ENCODE measurements around the gene TLCD3B.
A peak's percentile ranks its signal among the peaks of the same experiment; 100 is the strongest.
"Not testable (repeated sequence)": the region's sequence is repeated elsewhere in the genome, so short reads cannot be mapped to it uniquely, and the experiment has no call there.

Gene TLCD3B

DNA sequence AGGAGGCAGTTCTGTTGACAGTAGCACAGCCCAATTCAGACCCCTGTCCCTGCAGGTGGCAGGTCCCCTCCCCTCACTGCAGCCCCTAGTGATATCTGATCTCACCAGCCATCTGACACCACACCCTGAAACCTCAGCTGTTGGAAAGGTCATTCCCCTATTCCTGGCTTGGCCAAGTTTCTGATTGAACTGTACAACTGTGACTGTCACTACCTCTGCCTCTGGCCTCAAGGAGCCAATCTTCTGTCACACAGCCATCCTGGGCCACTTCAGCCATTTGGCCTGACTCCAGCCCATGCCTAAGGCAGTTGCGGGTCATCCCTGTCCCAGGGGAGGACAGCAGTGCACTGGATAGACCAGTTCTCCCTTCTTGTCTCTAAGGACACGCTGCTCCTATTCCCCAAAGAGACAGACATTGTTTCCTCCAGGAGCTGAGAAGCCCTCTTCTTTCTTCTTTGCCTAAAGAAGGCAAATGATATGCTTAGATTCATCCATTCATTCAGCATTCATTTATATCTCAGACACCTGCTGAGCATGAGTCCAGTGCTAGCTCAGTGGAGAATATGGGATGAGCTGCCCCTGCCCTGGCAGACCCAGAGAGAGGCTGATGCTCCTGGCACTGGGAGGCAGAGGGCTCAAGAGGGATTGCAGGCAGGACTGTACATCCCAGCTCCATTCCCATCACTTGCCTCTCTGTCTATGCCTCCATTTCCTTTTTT is 29.9 kb upstream of the TLCD3B start:
- no peak for DNase-seq (ENCODE audit: low spot score)

DNA sequence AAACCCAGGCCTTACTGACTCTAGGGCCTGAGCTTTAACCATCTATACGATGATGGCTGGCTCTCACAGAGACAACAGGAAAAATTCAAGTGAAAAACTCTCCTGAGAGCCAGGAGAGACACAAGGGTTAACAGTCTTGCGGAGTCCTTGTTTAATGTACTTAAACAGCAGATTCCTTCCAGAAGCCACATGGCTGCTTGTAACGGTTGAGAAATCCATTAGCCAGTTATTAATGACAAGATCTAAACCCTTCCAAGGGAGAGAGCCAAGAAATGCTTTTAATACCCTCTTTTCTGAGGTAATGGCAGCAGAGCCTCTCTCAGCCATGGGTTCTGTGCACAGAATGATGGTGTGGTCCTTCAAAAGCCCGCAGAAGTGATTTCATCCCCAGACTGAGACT is 29.3 kb upstream of the TLCD3B start:
- no peak for DNase-seq (ENCODE audit: low spot score)

GRCh38 chr16:30054959-30055553 is 24.0 kb upstream of the TLCD3B start:
- peak; percentile 75 for DNase-seq (ENCODE audit: low spot score)

DNA sequence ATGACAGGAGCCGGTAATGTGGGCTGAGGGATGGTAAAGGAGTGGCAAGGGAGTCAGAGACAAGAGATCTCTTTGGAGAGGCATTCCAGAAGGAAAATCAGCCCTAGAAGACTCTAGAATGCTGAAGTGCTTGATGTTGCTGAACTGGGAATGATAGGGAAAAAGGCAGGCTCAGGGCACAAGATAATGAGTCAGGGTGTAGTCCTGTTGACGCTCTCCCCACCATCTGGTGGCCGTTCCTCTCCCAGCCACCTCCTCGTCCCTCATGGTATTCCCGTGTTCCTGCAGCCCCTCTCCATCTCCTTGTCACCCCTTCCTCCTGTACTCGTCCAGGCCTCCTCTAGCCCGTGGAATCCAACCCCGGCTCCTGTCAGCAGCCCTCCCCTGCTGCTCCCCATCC is 23.4 kb upstream of the TLCD3B start:
- no peak for DNase-seq (ENCODE audit: low spot score)

DNA sequence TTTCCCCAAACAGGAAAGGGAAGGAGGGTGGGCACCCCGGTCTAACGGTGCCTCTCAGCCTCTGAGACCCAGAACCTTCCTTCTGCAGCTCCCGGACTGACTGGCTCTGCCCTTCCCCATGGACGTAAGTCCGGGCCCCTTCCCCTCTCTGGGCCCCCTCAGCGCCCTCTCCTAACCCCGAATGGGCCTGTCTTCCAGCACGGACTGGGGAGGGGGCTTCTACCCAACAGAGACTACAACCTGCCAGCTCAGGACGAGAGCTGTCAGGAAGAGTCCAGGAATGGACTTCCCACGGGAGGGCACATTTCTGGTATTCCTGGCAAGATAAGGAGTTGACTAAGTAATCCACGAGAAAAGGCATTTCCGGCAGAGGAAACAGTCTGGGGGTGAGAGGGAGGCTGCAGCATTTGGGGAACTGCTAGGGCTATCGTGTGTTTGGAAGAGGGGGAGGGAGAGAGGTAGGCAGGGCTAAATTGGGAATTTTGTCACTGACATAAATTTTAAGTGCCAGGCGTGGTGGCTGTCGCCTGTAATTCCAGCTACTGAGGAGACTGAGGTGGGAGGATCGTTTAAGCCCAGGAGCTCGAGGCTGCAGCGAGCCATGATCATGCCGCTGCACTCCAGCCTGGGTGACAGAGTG is 22.4 kb upstream of the TLCD3B start:
- DNase-seq (ENCODE audit: low spot score): no peak

- DNase-seq (ENCODE audit: low spot score): peak; percentile 84
These were observed 21.8 kb upstream of the TLCD3B start for GRCh38 chr16:30052671-30053372.

GRCh38 chr16:30051518-30051917 is 20.4 kb upstream of the TLCD3B start:
- no peak for DNase-seq (ENCODE audit: low spot score)

GRCh38 chr16:30049871-30050270 is 18.8 kb upstream of the TLCD3B start:
- no peak for DNase-seq (ENCODE audit: low spot score)

- DNase-seq (ENCODE audit: low spot score): no peak
These were observed 15.5 kb upstream of the TLCD3B start for GRCh38 chr16:30046588-30046987.

GRCh38 chr16:30046178-30046577 is 15.1 kb upstream of the TLCD3B start:
- DNase-seq (ENCODE audit: low spot score): no peak

- DNase-seq (ENCODE audit: low spot score): no peak
These were observed 10.8 kb upstream of the TLCD3B start for GRCh38 chr16:30041841-30042240.

- not testable (repeated sequence) for DNase-seq (ENCODE audit: low spot score)
These were observed 9.6 kb upstream of the TLCD3B start for GRCh38 chr16:30040690-30041089.

- DNase-seq (ENCODE audit: low spot score): no peak
These were observed 9.2 kb upstream of the TLCD3B start for GRCh38 chr16:30040221-30040620.

GRCh38 chr16:30033270-30033669 is 2.2 kb upstream of the TLCD3B start:
- DNase-seq (ENCODE audit: low spot score): no peak

DNA sequence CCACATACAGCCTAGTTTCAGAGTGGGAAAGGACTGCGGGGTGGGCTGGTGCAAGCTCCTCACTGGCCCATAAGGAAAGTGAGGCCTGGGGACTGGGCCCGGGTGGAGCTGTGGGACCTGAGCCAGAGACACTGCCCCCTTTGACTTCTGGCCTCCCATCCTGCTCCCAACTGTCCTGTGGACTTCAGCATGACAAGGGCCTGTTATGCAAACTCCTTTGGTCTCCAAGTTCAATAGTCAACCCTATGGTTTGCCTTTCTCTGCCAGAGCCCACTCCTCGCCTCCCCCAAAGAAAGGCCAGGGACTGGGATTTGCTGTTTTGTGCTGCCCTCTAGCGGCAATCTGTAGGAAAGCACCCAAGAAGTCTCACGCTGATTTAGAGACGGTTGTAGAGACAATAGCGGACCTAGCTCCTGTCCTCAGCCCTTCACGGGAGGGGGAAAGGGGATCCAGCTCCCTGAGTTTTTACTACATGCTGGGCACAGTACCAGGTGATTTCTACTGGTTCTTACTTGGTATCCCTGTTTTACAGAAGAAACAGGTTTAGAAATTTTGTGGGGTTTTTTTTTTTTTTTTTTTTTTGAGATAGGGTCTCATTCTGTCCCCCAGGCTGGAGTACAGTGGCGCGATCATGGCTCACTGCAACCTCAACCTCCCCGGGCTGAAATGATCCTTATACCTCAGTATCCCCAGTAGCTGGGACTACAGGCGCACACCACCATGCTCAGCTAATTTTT is 1.2 kb upstream of the TLCD3B start:
- peak; percentile 63 for DNase-seq (ENCODE audit: low spot score)

DNA sequence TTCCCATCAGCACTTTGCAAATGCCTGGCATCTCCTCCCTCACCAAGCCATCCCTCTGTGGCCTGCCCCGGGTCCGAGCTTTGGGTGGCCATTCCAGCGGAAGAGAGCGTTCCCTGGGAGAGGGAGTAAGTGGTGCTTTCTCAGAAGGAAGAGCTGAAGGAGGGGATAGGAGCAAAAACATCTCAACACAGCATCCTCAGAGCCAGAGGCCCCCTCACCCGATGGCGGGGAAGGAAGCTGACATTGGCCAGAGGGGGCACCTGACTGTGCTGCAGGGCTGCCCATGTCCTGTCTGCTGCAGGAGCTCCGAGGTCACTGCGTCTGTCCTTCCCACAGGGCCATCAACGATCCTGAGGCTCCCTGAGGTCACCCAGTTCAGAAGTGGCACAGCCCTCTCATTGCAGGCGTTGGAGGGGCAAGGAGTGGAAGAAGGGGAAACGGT is 427 bp upstream of the TLCD3B start:
- no peak for DNase-seq (ENCODE audit: low spot score)

- no peak for DNase-seq (ENCODE audit: low spot score)
These were observed 923 bp downstream of the TLCD3B start for GRCh38 chr16:30030011-30030685.

DNA sequence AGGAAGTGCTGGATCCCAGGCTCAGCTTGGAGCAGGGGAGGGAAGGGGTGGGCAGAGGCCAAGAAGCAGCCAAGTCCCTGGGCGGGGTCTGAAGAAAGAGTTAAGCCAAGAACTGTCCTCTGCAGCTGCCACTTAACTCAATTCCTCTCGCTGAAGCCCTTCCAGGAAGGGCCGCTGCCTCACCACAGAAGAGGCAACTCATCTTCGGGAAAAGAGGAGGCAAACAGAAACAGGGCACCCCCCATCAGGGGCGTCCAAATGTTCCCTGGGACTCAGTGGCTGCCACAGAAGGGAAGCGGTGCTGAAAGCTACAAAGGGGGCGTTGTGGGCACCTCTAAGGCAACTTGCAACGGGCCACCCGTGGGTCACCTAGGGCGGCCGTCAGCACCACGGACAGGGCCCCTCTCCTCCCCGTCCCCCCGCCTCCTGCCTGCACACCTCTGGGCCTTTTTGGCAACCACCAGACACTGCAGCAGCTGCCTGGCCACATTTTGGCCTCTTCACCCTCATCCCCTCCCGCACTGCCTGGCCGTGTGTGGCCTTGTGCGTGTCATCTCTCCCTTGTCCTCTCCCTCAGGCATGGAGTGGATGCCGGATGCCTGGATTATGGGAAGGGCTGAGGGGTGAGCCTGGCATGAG is 2.5 kb downstream of the TLCD3B start:
- DNase-seq (ENCODE audit: low spot score): no peak

- DNase-seq (ENCODE audit: low spot score): no peak
These were observed 3.3 kb downstream of the TLCD3B start for GRCh38 chr16:30027588-30028437.

DNA sequence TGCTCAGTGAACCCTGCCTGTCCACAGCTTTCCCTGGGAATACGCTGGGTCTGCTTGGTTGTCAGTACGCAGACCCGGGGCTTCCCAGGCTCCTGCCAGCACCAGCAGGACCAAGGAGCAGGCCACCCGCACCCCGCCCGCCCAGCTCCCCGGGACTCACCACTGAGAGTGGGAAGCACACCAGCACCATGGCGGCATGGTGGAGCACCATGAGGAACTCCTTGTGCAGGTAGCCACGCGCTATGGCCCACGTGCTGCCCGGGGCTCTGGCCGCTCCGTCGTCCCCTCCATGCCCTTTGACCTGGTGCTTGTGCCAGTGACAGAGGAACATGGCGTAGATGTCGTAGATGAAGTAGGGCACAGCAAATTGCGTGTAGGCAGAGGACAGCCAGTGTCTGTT is 4.6 kb downstream of the TLCD3B start:
- DNase-seq (ENCODE audit: low spot score): no peak

Measured in HuH-7.5 (cell line).